HG03571 (cell line): ENCODE results near the gene MTRF1L.
"Not testable (repeated sequence)": the region's sequence is repeated elsewhere in the genome, so short reads cannot be mapped to it uniquely, and the experiment has no call there.

ENCODE experiments used
- ATAC-seq: cut with Tn5 transposase; IDR thresholded peaks from one replicate; pipeline ENCODE4 v1.9.1; 2021; ENCODE audit not compliant: unreplicated experiment

The MTRF1L gene

DNA sequence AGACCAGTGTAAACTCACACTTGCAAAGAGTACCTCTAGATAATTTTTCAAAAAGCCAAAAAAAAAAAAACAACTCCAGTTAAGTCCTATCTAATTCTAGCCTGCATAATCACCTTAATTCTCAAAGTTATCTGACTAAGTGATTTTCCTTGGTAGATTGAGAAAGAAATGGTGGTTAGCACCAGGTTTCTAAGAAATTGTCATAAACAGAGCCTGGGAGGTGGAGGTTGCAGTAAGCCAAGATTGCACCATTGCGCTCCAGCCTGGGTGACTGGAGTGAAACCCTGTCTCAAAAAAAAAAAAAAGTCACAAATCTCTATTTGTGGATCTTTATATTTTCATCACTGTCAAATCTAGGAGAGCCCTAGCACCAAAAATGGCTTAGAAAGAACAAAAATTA is 28.6 kb downstream of the MTRF1L start:
- no peak for ATAC-seq

DNA sequence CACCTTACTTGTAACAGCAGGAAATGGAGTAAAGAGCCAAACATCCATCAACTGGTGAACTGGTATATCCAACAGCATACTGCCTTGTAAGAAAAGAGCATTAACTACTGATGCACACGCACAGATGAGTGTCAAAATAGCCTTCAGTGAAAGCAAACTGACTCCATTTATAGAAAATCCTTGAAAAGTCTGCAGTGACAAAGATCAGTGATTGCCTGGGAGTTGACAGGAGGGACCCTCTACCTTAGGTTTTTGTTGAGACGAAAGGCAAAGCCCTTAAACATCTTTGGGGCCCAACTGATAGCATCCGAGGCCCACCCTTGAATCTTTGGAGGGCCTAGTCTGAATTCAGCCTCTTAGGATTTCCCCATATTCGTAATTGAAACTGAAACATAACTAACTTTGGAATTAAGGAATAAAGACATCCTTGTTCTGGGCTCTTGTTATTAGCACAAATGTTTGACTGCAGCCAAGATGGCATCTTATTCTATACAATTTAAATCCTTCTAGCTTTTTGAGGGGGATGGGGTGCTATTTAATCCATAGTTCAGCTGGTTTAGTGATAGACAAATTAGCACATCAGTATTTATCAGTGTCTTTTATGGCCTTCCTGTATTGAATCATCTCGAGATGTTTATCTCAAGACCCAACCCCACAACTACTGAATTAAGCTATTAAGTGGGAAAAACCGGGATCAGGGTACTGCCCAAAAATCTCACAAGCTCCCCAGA is 32.7 kb downstream of the MTRF1L start:
- ATAC-seq, result no peak

DNA sequence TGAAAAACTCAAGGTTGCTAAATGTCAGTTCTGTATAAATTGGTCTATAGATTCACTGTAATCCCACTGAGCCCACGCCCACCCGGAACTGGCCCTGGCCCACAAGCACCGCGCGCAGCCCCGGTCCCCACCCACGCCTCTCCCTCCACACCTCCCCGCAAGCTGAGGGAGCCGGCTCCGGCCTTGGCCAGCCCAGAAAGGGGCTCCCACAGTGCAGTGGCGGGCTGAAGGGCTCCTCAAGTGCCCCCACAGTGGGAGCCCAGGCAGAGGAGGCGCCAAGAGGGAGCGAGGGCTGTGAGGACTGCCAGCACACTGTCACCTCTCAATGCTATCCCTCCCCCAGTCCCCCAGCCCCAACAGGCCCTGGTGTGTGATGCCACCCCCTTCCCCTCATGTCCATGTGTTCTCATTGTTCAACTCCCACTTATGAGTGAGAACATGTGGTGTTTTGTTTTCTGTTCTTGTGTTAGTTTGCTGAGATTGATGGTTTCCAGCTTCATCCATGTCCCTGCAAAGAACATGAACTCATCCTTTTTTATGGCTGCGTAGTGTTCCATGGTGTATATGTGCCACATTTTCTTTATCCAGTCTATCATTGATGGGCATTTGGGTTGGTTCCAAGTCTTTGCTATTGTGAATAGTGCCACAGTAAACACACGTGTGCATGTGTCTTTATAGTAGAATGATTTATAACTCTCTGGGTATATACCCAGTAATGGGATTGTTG is 36.2 kb downstream of the MTRF1L start:
- not testable (repeated sequence) for ATAC-seq

DNA sequence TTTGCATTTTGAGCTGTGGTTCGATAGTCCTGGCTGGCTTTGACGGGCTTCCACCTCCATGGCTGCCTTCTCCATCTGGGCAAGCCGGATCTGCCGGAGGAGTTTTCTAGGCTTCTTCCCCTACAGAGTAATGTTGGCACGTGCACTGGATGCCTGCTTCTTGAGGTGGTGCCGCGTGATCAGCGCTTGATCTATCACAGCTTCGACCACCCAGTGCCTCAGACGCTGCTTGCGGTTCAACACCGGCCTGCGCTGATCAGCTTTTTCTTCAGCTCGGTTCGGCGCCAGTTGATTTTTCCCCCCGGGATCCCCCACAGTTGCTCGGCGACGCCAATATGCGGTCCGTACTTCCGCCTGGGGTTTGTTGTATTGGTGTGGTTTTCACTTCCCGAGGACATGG is 43.2 kb downstream of the MTRF1L start:
- ATAC-seq, result no peak

DNA sequence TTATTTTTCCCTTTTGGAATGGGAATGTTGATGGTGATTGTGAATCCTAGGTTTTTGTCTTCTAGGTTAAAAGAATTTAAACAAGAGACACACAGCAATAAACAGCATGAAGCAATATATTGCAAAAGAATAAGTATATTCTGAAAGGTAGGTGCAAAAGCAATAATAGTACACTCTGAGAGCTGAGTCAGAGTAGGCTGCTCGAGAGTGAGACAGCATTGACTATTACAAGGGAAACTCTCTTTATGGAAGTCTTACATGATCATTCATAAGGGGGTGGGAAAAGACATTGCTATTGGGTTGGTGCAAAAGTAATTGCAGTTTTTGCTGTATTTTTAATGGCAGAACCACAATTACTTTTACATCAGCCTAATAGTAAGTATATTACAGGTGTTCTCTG is 44.7 kb downstream of the MTRF1L start:
- no peak for ATAC-seq

DNA sequence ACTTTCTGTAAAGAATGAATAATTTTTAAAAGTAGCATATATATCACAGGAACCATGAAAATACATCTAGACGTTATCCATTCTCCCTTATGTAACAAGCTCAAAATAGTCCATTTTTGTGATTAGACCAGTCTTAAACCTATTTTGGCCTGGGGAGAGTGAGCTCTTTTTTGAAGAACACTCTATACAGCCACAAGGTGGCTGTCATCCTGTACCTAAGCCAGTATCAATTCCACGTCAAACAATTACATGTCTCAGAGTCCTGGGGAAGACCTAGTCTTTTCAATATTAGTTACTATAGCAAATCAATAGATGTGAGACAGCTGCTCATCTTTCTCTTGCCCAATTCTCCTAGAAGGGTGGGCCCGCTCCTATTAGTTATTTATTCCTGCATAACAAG is 48.1 kb downstream of the MTRF1L start:
- no peak for ATAC-seq

DNA sequence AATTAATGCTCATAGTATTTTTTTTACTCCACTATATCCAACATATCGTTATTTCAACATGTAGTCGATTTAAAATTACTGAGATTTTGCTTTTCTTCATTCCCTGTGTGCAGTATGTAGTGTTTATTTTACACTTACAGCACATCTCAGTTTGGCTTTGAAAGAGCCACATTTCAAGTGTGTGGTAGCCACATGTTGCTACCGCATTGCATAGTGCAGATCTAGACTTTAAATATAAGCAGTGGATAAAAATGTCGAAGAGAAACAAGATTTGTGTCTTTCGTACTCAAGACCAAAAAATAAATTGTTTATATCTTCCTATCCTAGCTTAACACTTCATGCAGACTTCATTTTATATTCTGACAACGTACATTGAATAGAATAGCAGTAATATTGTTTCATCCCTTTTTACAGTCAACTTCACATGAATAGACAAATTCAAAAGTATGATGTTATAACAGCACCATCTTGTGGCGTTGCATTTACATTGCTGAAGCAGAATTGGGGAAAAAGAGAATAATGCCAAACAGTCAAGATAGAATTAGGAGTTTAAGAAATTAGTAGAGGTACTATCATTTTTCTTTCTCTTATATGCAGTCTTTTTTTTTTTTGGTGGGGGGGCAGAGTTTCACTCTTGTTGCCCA is 49.5 kb downstream of the MTRF1L start:
- no peak for ATAC-seq

DNA sequence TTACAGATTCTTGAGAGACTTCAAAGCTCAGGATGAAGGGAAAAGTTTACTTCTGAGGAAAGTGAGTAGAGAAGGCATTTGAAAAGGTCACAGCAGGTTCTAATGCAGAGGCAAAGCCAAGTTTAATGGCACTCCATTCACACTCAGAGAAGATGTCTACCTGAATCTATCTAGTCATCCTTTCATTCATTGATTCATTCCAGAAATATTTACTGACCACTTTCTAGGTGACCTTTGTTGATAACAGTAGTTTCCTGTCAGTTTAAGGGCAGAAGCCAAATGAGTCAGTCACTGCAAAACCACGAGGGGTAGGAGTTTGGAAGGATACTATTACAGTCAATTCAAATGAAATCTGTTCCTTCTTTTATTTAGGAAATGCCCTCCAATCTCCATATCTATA is 50.5 kb downstream of the MTRF1L start:
- ATAC-seq, result no peak

DNA sequence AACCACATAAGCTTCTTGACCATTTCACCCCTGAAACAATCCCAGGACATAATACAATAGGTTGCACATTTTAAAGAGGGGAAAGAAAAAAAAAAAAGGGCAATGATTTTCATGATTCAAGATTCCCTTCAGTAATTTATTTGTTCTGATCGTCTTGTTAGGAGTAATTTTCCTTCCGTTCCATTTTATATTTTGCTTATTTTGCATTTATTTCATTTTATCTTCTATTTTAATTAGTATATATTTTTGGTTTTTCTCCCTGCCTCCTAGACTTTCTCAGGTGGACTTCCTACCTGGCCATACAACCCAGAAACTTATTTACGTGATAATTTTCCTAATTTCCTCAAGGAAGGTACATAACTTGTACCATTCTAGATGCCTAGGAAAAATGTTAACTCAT is 52.3 kb downstream of the MTRF1L start:
- no peak for ATAC-seq

DNA sequence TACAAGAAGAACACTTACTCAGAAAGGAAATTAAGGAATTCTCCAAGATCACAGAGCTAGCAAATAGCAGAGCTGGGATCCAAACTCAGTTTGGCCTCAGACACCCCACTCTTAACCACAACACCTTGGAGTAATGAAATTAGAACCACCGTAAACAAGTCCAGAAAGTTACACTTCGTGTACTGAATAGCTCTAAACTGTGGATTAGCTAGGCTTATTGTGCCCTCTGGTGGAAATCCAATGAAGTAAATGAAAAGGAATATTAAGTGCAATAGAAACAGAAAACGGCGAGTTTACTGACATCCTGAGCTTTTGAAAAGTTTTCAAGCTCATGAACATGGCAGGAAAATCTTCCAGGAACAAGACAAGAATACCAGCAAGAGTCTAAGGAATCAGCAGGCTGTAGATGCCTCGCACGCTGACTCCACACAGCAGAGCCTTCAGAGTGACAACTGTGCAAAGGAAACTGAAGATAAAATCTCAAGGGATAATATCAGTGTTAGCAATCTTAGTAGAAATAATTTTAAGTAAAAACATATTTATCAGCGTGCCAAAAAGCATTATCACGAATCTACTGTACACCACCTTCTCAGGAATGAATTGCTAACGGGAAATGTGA is 54.2 kb downstream of the MTRF1L start:
- peak; percentile 75 for ATAC-seq

DNA sequence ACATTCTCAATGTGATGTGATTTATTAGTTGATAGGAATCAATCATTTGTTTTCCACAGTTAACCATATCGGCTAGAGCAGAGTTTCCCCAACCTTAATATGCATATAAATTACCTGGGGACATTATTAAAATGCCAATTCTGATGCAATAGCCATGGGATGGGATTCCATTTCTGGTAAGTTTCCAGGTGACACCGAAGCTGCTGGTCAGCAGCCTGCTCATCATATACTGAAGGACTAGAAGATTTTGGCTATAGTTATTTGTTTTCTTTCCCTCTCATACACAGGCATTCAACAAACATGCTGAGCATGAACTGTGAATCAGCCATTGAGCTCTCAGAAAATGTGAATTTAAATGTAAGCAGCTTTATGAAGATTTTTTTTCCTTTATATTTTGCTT is 55.5 kb downstream of the MTRF1L start:
- ATAC-seq, result no peak

DNA sequence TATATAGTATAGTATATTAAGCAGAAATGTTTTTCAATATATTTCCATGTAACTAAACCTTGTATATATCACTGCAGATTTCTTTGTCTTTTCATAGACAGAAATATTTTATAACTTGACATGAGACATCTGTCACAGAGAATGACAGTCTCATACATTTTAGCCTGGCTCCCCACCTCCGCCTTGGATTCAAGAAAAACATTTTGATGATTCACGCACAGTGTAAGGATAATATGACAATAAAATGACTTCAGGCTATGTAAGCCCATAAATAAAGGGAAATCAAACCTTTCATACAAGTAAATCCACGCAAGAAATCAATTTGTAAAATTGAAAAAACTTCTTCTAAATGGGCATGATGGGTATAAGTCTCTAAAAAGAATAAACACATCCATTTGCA is 56.0 kb downstream of the MTRF1L start:
- no peak for ATAC-seq

DNA sequence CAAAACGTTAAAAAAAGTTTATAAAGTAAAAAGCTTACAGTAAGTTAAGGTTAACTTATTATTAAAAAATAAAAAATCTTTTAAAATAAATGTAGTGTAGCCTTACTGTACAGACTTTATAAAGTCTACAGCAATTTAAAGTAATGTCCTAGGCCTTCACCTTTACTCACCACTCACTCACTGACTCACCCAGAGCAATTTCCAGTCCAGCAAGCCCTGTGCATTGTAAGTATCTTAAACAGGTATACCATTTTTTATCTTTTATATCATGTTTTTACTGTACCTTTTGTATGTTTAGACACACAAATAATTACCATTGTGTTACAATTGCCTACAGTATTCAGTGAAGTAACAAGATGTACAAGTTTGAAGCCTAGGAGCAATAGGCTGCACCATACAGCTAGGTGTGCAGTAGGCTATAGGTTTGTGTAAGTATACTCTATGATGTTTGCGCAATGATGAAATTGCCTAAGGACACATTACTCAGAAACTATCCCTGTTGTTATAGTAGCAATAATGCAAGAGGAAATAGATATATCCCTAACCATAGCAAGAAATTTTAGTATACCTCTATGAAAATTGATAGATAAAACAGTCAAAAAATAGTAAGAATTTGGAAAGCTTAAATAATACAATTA is 59.1 kb downstream of the MTRF1L start:
- ATAC-seq, result no peak

DNA sequence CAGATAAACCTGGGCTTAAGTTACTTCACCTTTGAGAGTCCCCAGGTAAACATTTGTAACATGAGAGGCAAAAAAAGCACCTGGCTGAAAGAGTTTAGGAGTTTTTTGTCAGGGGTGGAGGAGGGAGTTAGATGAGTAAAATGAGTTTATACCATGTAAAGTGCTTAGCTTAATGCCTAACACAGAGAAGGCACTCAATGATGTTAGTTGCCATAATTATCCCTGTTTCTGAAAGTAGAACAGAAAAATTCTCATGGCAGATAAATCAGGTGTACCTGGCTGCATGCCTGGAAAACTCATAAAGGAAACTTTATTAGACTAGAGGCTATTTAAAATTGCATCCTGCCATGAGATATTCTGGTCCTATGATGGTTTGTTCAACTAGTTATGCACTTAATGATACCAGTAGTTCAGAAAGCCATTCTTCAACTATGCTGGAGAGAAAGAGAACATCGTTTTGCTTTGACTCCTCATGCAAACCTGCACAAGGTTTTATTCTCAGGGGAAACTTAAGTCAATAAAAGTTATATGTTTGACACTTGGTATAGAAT is 60.1 kb downstream of the MTRF1L start:
- no peak for ATAC-seq

DNA sequence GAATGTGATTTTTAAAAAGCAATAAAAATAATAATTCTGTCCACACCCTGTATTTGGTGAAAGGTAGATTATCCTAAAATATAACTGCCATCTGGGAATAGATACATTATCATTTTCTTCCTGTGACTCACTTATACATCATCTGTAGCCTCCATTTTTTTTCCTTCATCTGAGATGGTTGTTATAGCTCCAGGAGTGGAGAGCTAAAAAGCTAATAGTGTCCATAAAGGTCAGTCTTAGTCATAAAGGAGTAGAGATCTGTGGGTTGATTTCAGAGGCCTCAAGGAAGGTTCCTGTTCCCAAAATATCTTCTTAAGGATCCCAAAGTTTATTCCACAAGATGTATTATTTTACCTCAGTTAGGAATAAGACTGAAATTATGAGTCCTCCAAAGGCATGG is 60.8 kb downstream of the MTRF1L start:
- ATAC-seq, result no peak
